C4-2B (cell line): ENCODE measurements around the gene GJA3.

ENCODE experiments used
- CTCF ChIP-seq: fragments of 450-650 bp; conservative IDR thresholded peaks from 2 replicates; pipeline ENCODE4 v1.5.1; 2017; ENCODE audit warnings: mild to moderate bottlenecking
- ZFX ChIP-seq: fragments of 450-650 bp; IDR thresholded peaks from 2 replicates; pipeline ENCODE4 v1.6.1; 2017

- TF ChIP-seq CTCF (no peak), ZFX (no peak)
These were observed 20.3 kb upstream of the GJA3 start for GRCh38 chr13:20181188-20181587.
